Upper lobe of left lung (tissue), 6 donors: ENCODE data around the gene UCP3. TPM values are rescaled to one million over a fixed set of nuclear protein-coding genes. Genes with fewer than 3 reads are reported as not detected.
A peak's percentile ranks its signal among the peaks of the same experiment; 100 is the strongest.

Source experiments
- ATAC-seq, 2 donors: fragments of 200-7000 bp; cut with Tn5 transposase; one replicate each; pipeline ENCODE4 v1.9.1; 2022; ENCODE audit warnings: mild to moderate bottlenecking in 2 of 2, moderate library complexity in 2 of 2; ENCODE audit not compliant: low FRiP score in 2 of 2
- DNase-seq, 2 donors: peaks; one replicate each; pipeline ENCODE4 v3.0.0-alpha.2; 2019 to 2020
- H3K27ac ChIP-seq, 4 donors: fragments of 200-600 bp; sonication (generic); one replicate each; pipeline ENCODE4 v1.5.1; 2016 to 2019
- H3K27me3 ChIP-seq, 4 donors: fragments of 200-600 bp; sonication (generic); one replicate each; pipeline ENCODE4 v1.5.1; 2017 to 2019
- H3K36me3 ChIP-seq, 4 donors: fragments of 200-600 bp; sonication (generic); one replicate each; pipeline ENCODE4 v1.5.1; 2016 to 2019
- H3K4me1 ChIP-seq, 4 donors: fragments of 200-600 bp; sonication (generic); one replicate each; pipeline ENCODE4 v1.5.1; 2018 to 2019
- H3K4me3 ChIP-seq, 4 donors: fragments of 200-600 bp; sonication (generic); one replicate each; pipeline ENCODE4 v1.5.1; 2017 to 2019; ENCODE audit warnings: mild to moderate bottlenecking in 2 of 4, moderate library complexity in 1 of 4
- H3K9me3 ChIP-seq, 4 donors: fragments of 200-600 bp; sonication (generic); one replicate each; pipeline ENCODE4 v1.5.1; 2018 to 2019
- CTCF ChIP-seq, 6 experiments: fragments of 450-650 bp in 4 of 6; fragments of 200-600 bp in 2 of 6; sonication (generic) in 2 of 6; IDR thresholded peaks; one replicate each; pipeline ENCODE4 v1.5.1; 2016 to 2019; ENCODE audit warnings: antibody characterized with exemption in 6 of 6
- EP300 ChIP-seq, 4 donors: sonication (generic); formaldehyde crosslinking; IDR thresholded peaks; one replicate each; pipeline ENCODE4 v1.5.1; 2017; ENCODE audit warnings: antibody characterized with exemption in 4 of 4, control low read depth in 2 of 4
- POLR2A ChIP-seq, 4 donors: fragments of 450-650 bp; IDR thresholded peaks; one replicate each; pipeline ENCODE4 v1.5.1; 2016 to 2017; ENCODE audit warnings: antibody characterized with exemption in 4 of 4, mild to moderate bottlenecking in 2 of 4
- POLR2AphosphoS5 ChIP-seq, 2 donors: sonication (generic); formaldehyde crosslinking; IDR thresholded peaks; one replicate each; pipeline ENCODE4 v1.5.1; 2017; ENCODE audit warnings: antibody characterized with exemption in 2 of 2
- WGBS, 2 donors: methylation state at CpG; one replicate each; pipeline ENCODE4 v1.1.5; 2017 to 2018; 5-methylcytosine and 5-hydroxymethylcytosine counted together
- total RNA-seq, 6 donors: library from RNA; depleted of rRNA in 4 of 6; stranded (reverse); fragments of >200 nt in 4 of 6; gene quantifications; one replicate each; pipeline versions ENCODE4 v1.1.0 to v1.2.1, GENCODE V29; 2016 to 2021
- donor health status: DM: no; HTN: no; CAD: no; lungs with moderate emphysema.
- donor health status: DM: no; HTN: yes; CAD: no; lungs with severe emphysema.

The UCP3 gene
- total RNA-seq, 6 donors from 2014 or later, result 1.2 to 5.2 (median 2.4) TPM

GRCh38 chr11:73957654-73958361 lies 51.1 kb downstream of the UCP3 start:
- 67 to 83% methylated on average over 21 to 25 of the region's 25 CpGs for WGBS, 2 donors
- DNase-seq (no peak), ATAC-seq (peak in 1 of 2 donors; percentile 16)
- H3K9me3 ChIP-seq, result no peaks in the 10 kb centered on the region
- no peak overlapping the region for H3K27ac ChIP-seq
- no peaks in the 10 kb centered on the region for H3K27me3 ChIP-seq
- H3K4me1 ChIP-seq, result no peaks in the 10 kb centered on the region
- H3K4me3 ChIP-seq, result no peak overlapping the region
- no peaks in the 10 kb centered on the region for H3K36me3 ChIP-seq
- TF ChIP-seq EP300 (IDR thresholded peaks at IDR 0.05) (no peak), POLR2AphosphoS5 (IDR thresholded peaks at IDR 0.05) (no peak), CTCF (IDR thresholded peaks at IDR 0.05) (no peak), POLR2A (IDR thresholded peaks at IDR 0.05) (no peak)

DNA sequence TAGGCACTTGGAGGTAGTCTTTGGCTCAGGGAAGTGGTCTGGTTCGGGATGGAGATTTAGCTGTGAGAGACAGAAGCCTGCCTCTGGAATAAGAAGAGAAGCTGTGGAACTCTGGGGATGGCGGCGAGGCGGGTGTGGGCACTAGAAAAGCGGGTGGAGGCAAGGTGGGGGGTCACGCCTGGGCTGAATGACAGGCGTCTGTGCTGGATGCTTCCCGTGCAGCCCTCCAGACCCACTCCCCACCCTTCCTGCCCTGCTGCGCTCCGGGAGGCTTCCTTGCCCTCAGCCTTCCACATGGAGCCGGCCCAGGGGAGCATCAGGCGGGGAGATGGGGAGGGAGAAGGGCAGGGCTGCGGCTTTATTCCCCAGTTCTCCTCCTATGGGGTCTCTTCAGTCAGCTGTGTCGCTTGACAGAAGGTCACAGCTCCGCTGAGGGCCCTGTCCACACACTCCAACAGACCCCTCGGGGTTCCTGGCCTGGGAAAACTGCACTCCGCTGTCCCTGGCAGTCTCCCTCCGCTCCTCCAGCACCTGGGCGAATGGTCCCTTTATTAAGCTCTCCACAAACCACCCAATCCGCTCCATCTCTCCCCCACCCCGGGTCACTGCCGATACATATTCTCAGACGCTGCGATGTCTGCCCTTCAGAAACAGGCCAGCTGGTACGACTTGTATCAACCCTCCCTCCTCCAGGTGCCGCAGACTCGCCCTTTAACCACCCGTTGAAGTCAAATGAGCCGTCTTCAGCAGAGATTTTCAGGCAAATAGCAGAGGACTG lies 51.8 kb downstream of the UCP3 start:
- no peaks in the 10 kb centered on the region for H3K4me1 ChIP-seq

GRCh38 chr11:73951797-73952196 lies 57.1 kb downstream of the UCP3 start:
- Histone ChIP-seq H3K4me3 (no peak overlapping the region), H3K27ac (no peak overlapping the region), H3K27me3 (no peaks in the 10 kb centered on the region), H3K36me3 (no peaks in the 10 kb centered on the region), H3K4me1 (no peaks in the 10 kb centered on the region), H3K9me3 (no peaks in the 10 kb centered on the region)
- DNase-seq, result no peak
- WGBS, 2 donors, result 78 to 79% methylated on average over 7 of the region's 7 CpGs
- peak in 1 of 2 donors; percentile 75 for ATAC-seq
- TF ChIP-seq POLR2AphosphoS5 (IDR thresholded peaks at IDR 0.05) (no peak), CTCF (IDR thresholded peaks at IDR 0.05) (no peak), EP300 (IDR thresholded peaks at IDR 0.05) (no peak), POLR2A (IDR thresholded peaks at IDR 0.05) (no peak)

More for the DNA sequence above, 51.8 kb downstream of the UCP3 start:
- no peaks in the 10 kb centered on the region for H3K27me3 ChIP-seq
- H3K9me3 ChIP-seq, result no peaks in the 10 kb centered on the region
- DNase-seq, result no peak
- H3K4me3 ChIP-seq, result no peak overlapping the region
- 72% methylated on average over 24 to 29 of the region's 29 CpGs for WGBS, 2 donors
- TF ChIP-seq EP300 (IDR thresholded peaks at IDR 0.05) (no peak), POLR2A (IDR thresholded peaks at IDR 0.05) (no peak), POLR2AphosphoS5 (IDR thresholded peaks at IDR 0.05) (no peak), CTCF (IDR thresholded peaks at IDR 0.05) (no peak)
- H3K36me3 ChIP-seq, result no peaks in the 10 kb centered on the region
- H3K27ac ChIP-seq, result no peak overlapping the region
- ATAC-seq, result peak in 1 of 2 donors; percentile 20

- Histone ChIP-seq H3K4me1 (no peaks in the 10 kb centered on the region), H3K36me3 (no peaks in the 10 kb centered on the region), H3K27ac (no peak within 1 kb of the TSS), H3K27me3 (no peaks in the 10 kb centered on the region), H3K9me3 (no peaks in the 10 kb centered on the region), H3K4me3 (peak within 1 kb of the TSS in 1 of 4 donors; percentile 7)
- DNase-seq (peak in 1 of 2 donors; percentile 48), ATAC-seq (peak; percentile 60 to 89)
- WGBS, 2 donors, result 75 to 79% methylated on average over 12 of the region's 12 CpGs
- TF ChIP-seq CTCF (IDR thresholded peaks at IDR 0.05), result no peak
- TF ChIP-seq POLR2A (IDR thresholded peaks at IDR 0.05), result no peak
- TF ChIP-seq POLR2AphosphoS5 (IDR thresholded peaks at IDR 0.05), result no peak
- TF ChIP-seq EP300 (IDR thresholded peaks at IDR 0.05), result no peak
Observed at GRCh38 chr11:73950869-73951710, 57.8 kb downstream of the UCP3 start, which contains the start of gene DNAJB13. Gene DNAJB13 (plus strand): TSS chr11:73951026. CDS start chr11:73951070, 44 bp downstream.

Other genes with a start within 250 kb of the UCP3 start
- gene RAB6A, start 248.0 kb downstream of the UCP3 start, total RNA-seq, result 100 to 1,000 TPM in 5 of 6 donors, 10 to 100 TPM in 1; 63.9 to 161 (median 136) TPM
- gene MRPL48, start 221.2 kb downstream of the UCP3 start, total RNA-seq, result 10 to 100 TPM in 5 of 6 donors, 1 to 10 TPM in 1; 7.3 to 25.3 (median 21.8) TPM
- gene COA4, start 132.2 kb downstream of the UCP3 start, total RNA-seq, result 10 to 100 TPM; 27.2 to 77.4 (median 47.5) TPM
- 10 to 100 TPM in 4 of 6 donors, 1 to 10 TPM in 2; 8.8 to 58.7 (median 12.6) TPM for gene PAAF1, start 132.1 kb downstream of the UCP3 start, total RNA-seq
- 10 to 100 TPM in 2 of 6 donors, 1 to 10 TPM in 3, under 1 TPM in 1; 0.49 to 16.5 (median 6.3) TPM for gene DNAJB13, start 58.1 kb downstream of the UCP3 start, total RNA-seq
- gene UCP2, start 26.2 kb downstream of the UCP3 start, total RNA-seq, result 100 to 1,000 TPM in 3 of 6 donors, 10 to 100 TPM in 3; 76.5 to 118 (median 98.3) TPM
- gene C2CD3, start 161.9 kb upstream of the UCP3 start, total RNA-seq, result 10 to 100 TPM; 21.4 to 55.5 (median 26.6) TPM
- 10 to 100 TPM; 13.9 to 36.9 (median 29.5) TPM for gene PPME1, start 162.2 kb upstream of the UCP3 start, total RNA-seq